BJ (cell line): Measurements from ENCODE around the gene POLR3F. TPM values are rescaled to one million over a fixed set of nuclear protein-coding genes. Genes with fewer than 3 reads are reported as not detected.
A peak's percentile ranks its signal among the peaks of the same experiment; 100 is the strongest.

ENCODE experiments used
- CTCF ChIA-PET: fragments of 350-600 bp; formaldehyde crosslinking; extraction: SDS; loops from one replicate; lab custom pipeline; 2021; ENCODE audit warnings: antibody characterized with exemption, inconsistent platforms; lab: Yijun Ruan, JAX
- POLR2A ChIA-PET: fragments of 300-600 bp; sonication (Branson Sonifier 250); formaldehyde crosslinking; extraction: SDS; loops from one replicate; lab custom pipeline; 2021; ENCODE audit warnings: antibody characterized with exemption; lab: Charles Lee
- DNase-seq: peaks from one replicate; pipeline ENCODE4 v3.0.0-alpha.2; 2011; ENCODE audit warnings: low read depth
- H3K27me3 ChIP-seq: 2 replicates; pipeline ENCODE4 v1.6.0; 2011; ENCODE audit warnings: low read length; ENCODE audit not compliant: control insufficient read depth, insufficient read depth
- H3K36me3 ChIP-seq: 2 replicates; pipeline ENCODE4 v1.5.1; 2011; ENCODE audit warnings: low read length; ENCODE audit not compliant: control insufficient read depth, insufficient read depth
- H3K4me3 ChIP-seq: 2 replicates; pipeline ENCODE4 v1.5.1; 2011; ENCODE audit warnings: low read depth, mild to moderate bottlenecking, control low read depth, low read length
- polyA minus RNA-seq: library from RNA; depleted of rRNA, polyadenylated mRNA; stranded (reverse); fragments of >200 nt; gene quantifications from 2 replicates; pipeline ENCODE4 v1.2.3, GENCODE V29; 2011; rRNA and poly(A)+ RNA removed
- polyA plus RNA-seq: library from polyadenylated mRNA; depleted of rRNA; stranded (reverse); fragments of >200 nt; gene quantifications from 2 replicates; pipeline ENCODE4 v1.2.3, GENCODE V29; 2011; rRNA removed
- TF ChIP-seq, protein P1 (sequence below): IDR thresholded peaks from 2 replicates; pipeline ENCODE4 v1.5.1; 2011; ENCODE audit warnings: low read depth, mild to moderate bottlenecking, control low read depth, inconsistent platforms, low read length, moderate library complexity; ENCODE audit not compliant: insufficient read depth

Gene POLR3F
- polyA plus RNA-seq (8.8 and 10.9 TPM in 2 replicates), polyA minus RNA-seq (2.4 and 7.4 TPM in 2 replicates)

- CTCF ChIA-PET = interaction anchor here (0.7 to 1.2 kb wide), 3 partner anchors 12 to 53 kb away, joined by 3 to 4 read pairs (median 3); no protein-coding TSS in a partner anchor
Measured at GRCh38 chr20:18466894-18467730, at the start of gene POLR3F, which contains the start of gene DZANK1. Gene POLR3F (plus strand): TSS chr20:18467390. CDS start chr20:18467507, 117 bp downstream. Gene DZANK1 (minus strand): TSS chr20:18467030. CDS start chr20:18465358, 1,672 bp downstream.

GRCh38 chr20:18421608-18422007, 45.6 kb upstream of the POLR3F start:
- CTCF ChIA-PET = no interaction called here

More at GRCh38 chr20:18466894-18467730, at the start of gene POLR3F, which contains the start of gene DZANK1:
- POLR2A ChIA-PET = no interaction called here
- no peaks in the 10 kb centered on the region for H3K27me3 ChIP-seq
- TF ChIP-seq, protein P1, sequence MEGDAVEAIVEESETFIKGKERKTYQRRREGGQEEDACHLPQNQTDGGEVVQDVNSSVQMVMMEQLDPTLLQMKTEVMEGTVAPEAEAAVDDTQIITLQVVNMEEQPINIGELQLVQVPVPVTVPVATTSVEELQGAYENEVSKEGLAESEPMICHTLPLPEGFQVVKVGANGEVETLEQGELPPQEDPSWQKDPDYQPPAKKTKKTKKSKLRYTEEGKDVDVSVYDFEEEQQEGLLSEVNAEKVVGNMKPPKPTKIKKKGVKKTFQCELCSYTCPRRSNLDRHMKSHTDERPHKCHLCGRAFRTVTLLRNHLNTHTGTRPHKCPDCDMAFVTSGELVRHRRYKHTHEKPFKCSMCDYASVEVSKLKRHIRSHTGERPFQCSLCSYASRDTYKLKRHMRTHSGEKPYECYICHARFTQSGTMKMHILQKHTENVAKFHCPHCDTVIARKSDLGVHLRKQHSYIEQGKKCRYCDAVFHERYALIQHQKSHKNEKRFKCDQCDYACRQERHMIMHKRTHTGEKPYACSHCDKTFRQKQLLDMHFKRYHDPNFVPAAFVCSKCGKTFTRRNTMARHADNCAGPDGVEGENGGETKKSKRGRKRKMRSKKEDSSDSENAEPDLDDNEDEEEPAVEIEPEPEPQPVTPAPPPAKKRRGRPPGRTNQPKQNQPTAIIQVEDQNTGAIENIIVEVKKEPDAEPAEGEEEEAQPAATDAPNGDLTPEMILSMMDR = no peak
- peak within 1 kb of the TSS; percentile 82 for H3K4me3 ChIP-seq
- DNase-seq = peak; percentile 68
- H3K36me3 ChIP-seq = no peaks in the 10 kb centered on the region; the same call in 1 of the 2 replicates

DNA sequence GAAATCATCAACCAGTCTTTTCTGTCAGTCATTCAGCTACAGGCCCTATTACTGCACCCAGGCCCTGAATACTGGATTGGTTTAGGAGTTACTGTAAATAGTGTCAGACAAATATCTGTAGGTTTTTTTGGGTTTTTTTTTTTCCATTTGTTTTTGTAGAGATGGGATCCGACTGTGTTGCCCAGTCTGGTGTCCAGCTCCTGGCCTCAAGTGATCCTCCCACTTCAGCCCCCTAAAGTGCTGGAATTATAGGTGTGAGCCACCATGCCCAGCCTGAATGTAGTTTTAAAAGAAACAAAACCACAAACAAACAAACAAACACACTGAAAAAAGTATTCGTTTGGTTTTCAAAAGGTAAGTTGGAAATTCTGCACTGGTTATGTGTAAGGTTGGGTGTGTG, 40.0 kb upstream of the POLR3F start:
- ChIA-PET POLR2A (no interaction called here), CTCF (interaction anchor here (1.8 kb wide), 1 partner anchor 15 kb away, joined by 4 read pairs; no protein-coding TSS in a partner anchor)
- Histone ChIP-seq H3K4me3 (no peak overlapping the region), H3K27me3 (no peaks in the 10 kb centered on the region), H3K36me3 (no peaks in the 10 kb centered on the region)
- TF ChIP-seq, protein P1 = no peak
- no peak for DNase-seq

More at GRCh38 chr20:18421608-18422007, 45.6 kb upstream of the POLR3F start:
- POLR2A ChIA-PET = no interaction called here
- H3K4me3 ChIP-seq = no peak overlapping the region
- H3K27me3 ChIP-seq = no peaks in the 10 kb centered on the region
- no peak for DNase-seq
- TF ChIP-seq, protein P1 = no peak
- no peaks in the 10 kb centered on the region for H3K36me3 ChIP-seq

DNA sequence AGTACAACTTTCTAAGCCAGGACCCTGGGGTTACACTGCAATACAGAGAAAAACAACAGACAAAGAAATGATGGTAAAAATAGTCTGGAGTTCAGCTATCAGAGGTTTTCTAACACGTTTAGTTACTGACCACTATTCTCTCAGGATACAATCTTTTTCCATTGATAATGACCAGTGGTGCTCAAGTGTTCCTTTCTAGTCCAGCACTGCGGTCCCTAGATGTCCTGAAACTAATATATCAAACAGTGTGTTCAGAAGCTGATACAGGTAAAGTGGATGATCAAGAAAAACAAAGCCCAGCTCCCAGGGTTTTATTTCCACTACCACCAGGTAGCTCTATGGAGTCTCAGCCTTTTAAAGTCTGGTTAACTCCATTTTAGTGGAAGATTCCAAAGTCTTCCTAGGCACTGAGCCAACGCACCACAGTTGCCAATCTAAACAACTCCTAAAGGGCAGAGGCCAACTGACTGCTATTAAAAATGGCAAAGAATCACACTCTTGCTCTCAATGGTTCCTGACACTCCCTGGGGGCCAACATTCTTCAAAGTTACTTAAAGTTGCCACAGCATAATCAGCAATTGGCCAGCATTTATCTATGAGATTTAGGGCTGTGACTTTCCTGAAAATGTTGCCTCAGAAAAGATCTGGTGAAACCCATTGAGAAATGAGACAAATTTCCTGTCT, 38.6 kb upstream of the POLR3F start:
- POLR2A ChIA-PET = no interaction called here
- no peaks in the 10 kb centered on the region for H3K36me3 ChIP-seq
- CTCF ChIA-PET = interaction anchor here (0.6 kb wide), 2 partner anchors 50 to 1114 kb away, joined by 3 read pairs; no protein-coding TSS in a partner anchor
- TF ChIP-seq, protein P1 = no peak
- H3K4me3 ChIP-seq = no peak overlapping the region
- DNase-seq = no peak
- H3K27me3 ChIP-seq = no peaks in the 10 kb centered on the region
